Skeletal muscle satellite cell (primary cell): ENCODE data around the gene TBXAS1.

ENCODE experiments used
- H3K27me3 ChIP-seq: 2 replicates; pipeline ENCODE4 v1.7.0; 2013; ENCODE audit warnings: low read length; ENCODE audit not compliant: control insufficient read depth, insufficient read depth
- H3K36me3 ChIP-seq: 2 replicates; pipeline ENCODE4 v1.7.0; 2013; ENCODE audit warnings: mild to moderate bottlenecking, control low read depth, low read length; ENCODE audit not compliant: insufficient read depth
- H3K4me1 ChIP-seq: 2 replicates; pipeline ENCODE4 v1.7.0; 2013; ENCODE audit warnings: low read length; ENCODE audit not compliant: control insufficient read depth, insufficient read depth
- H3K4me2 ChIP-seq: 2 replicates; pipeline ENCODE4 v1.7.0; 2013; ENCODE audit warnings: mild to moderate bottlenecking, low read length
- H3K4me3 ChIP-seq: 2 replicates; pipeline ENCODE4 v1.7.0; 2013; ENCODE audit warnings: low read length
- H3K9ac ChIP-seq: 2 replicates; pipeline ENCODE4 v1.7.0; 2013; ENCODE audit warnings: mild to moderate bottlenecking, low read depth, low read length, moderate library complexity
- H3K9me3 ChIP-seq: replicated peaks from 2 replicates; pipeline ENCODE4 v1.7.0; 2013; ENCODE audit warnings: mild to moderate bottlenecking, control low read depth, low read length

Gene TBXAS1

GRCh38 chr7:139875821-139876241 is 46.8 kb downstream of the TBXAS1 start:
- H3K36me3 ChIP-seq, result no peaks in the 10 kb centered on the region
- H3K27me3 ChIP-seq, result no peaks in the 10 kb centered on the region
- no peak overlapping the region for H3K4me3 ChIP-seq
- no peaks in the 10 kb centered on the region for H3K9me3 ChIP-seq
- peaks cover 39% of the 10 kb centered on the region for H3K4me1 ChIP-seq
- no peak overlapping the region for H3K4me2 ChIP-seq
- no peak overlapping the region for H3K9ac ChIP-seq

GRCh38 chr7:139876622-139877283 is 47.7 kb downstream of the TBXAS1 start:
- Histone ChIP-seq H3K4me2 (no peak overlapping the region), H3K4me1 (peaks cover 30% of the 10 kb centered on the region), H3K36me3 (no peaks in the 10 kb centered on the region), H3K9ac (no peak overlapping the region), H3K4me3 (no peak overlapping the region), H3K9me3 (no peaks in the 10 kb centered on the region), H3K27me3 (no peaks in the 10 kb centered on the region)

- H3K27me3 ChIP-seq, result no peaks in the 10 kb centered on the region
- no peak overlapping the region for H3K4me2 ChIP-seq
- no peak overlapping the region for H3K9ac ChIP-seq
- no peaks in the 10 kb centered on the region for H3K9me3 ChIP-seq
- no peaks in the 10 kb centered on the region for H3K36me3 ChIP-seq
- no peak overlapping the region for H3K4me3 ChIP-seq
- H3K4me1 ChIP-seq, result peaks cover 7% of the 10 kb centered on the region
Observed at GRCh38 chr7:139883814-139884213, 54.8 kb downstream of the TBXAS1 start.

- peaks cover 12% of the 10 kb centered on the region for H3K4me1 ChIP-seq
- peaks cover under 1% of the 10 kb centered on the region for H3K9me3 ChIP-seq
- H3K36me3 ChIP-seq, result no peaks in the 10 kb centered on the region
- no peak overlapping the region for H3K9ac ChIP-seq
- H3K4me2 ChIP-seq, result no peak overlapping the region
- H3K27me3 ChIP-seq, result no peaks in the 10 kb centered on the region
- no peak overlapping the region for H3K4me3 ChIP-seq
Observed at GRCh38 chr7:139884441-139884840, 55.4 kb downstream of the TBXAS1 start.

DNA sequence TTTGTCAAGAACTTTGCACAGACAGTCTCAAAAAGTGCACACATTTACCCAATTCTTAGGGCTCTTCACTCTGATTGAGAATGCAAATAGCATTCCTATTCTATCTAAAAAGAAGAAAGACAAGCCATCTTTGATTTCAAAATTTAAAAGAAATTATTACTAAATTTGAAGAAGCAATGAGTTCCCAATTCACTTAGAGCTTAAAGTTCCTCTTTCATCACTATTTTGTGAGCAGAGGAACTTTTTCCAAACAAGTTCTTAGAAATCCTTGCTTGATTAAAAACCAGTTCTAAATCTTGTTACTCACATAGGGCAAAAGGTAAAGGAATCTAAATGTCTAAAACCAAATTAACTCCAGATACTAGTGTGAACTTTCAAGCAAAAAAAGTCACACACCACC is 56.4 kb downstream of the TBXAS1 start:
- H3K4me3 ChIP-seq, result no peak overlapping the region
- peaks cover 12% of the 10 kb centered on the region for H3K4me1 ChIP-seq
- no peak overlapping the region for H3K4me2 ChIP-seq
- no peak overlapping the region for H3K9ac ChIP-seq
- peaks cover 5% of the 10 kb centered on the region for H3K9me3 ChIP-seq
- no peaks in the 10 kb centered on the region for H3K36me3 ChIP-seq
- no peaks in the 10 kb centered on the region for H3K27me3 ChIP-seq

DNA sequence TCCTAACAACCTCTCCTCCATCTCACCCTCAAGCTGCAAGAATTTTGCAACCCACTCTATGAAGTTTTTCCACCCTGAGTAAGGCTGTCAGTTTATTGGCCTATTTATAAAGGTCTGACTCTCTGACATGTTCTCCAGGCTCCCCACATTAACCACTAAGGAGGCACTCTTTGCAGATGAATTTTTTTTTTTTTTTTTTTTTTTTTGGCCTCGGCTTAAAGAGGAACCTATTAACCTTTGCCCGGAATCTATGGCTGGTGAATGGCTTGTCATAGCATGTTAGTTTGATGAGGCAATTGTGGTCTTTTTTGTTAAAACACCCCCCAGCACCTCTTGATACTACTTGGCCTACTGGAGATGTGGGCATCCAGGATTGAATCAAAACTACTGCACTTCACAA is 57.1 kb downstream of the TBXAS1 start:
- no peak overlapping the region for H3K9ac ChIP-seq
- H3K4me3 ChIP-seq, result no peak overlapping the region
- H3K27me3 ChIP-seq, result no peaks in the 10 kb centered on the region
- peaks cover 5% of the 10 kb centered on the region for H3K9me3 ChIP-seq
- H3K4me2 ChIP-seq, result no peak overlapping the region
- peaks cover 12% of the 10 kb centered on the region for H3K4me1 ChIP-seq
- H3K36me3 ChIP-seq, result no peaks in the 10 kb centered on the region

- H3K36me3 ChIP-seq, result no peaks in the 10 kb centered on the region
- peaks cover 5% of the 10 kb centered on the region for H3K9me3 ChIP-seq
- no peaks in the 10 kb centered on the region for H3K27me3 ChIP-seq
- H3K9ac ChIP-seq, result no peak overlapping the region
- H3K4me2 ChIP-seq, result no peak overlapping the region
- H3K4me1 ChIP-seq, result peaks cover 12% of the 10 kb centered on the region
- no peak overlapping the region for H3K4me3 ChIP-seq
Observed at GRCh38 chr7:139886899-139887298, 57.8 kb downstream of the TBXAS1 start.

GRCh38 chr7:139887992-139888481 is 59.0 kb downstream of the TBXAS1 start:
- H3K4me2 ChIP-seq, result no peak overlapping the region
- peaks cover 12% of the 10 kb centered on the region for H3K4me1 ChIP-seq
- no peak overlapping the region for H3K9ac ChIP-seq
- no peak overlapping the region for H3K4me3 ChIP-seq
- H3K27me3 ChIP-seq, result no peaks in the 10 kb centered on the region
- no peaks in the 10 kb centered on the region for H3K36me3 ChIP-seq
- H3K9me3 ChIP-seq, result peaks cover 5% of the 10 kb centered on the region

DNA sequence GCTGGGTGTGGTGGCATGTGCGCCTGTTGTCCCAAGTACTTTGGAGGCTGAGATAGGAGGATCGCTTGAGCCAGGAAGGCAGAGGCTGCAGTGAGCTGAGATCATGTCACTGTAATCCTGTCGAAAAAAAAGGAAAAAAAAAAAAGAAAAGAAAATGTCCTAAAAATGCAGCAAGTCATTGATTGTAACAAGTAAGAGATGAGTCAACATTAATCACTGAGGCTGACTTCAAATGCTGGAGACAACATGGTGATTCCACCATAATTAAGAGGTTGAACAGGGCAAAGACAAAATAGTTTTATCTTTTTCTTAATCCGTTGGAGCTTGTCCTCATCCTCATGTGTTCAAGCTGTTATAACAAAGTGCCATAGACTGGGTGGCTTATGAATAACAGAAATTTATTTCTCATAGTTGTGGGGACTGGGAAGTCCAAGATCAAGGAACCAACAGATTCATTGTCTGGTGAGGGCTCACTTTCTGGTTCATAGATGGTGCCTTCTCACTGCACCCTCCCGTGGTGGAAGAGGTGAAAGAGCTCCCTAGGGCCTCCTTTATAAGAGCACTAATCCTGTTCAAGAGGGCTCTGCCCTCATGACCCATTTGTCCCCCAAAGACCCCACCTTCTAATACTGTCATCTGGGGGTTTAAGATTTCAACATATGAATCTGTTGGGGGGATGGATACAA is 60.3 kb downstream of the TBXAS1 start:
- H3K27me3 ChIP-seq, result no peaks in the 10 kb centered on the region
- no peak overlapping the region for H3K4me2 ChIP-seq
- H3K9me3 ChIP-seq, result peaks cover 5% of the 10 kb centered on the region
- no peaks in the 10 kb centered on the region for H3K36me3 ChIP-seq
- H3K4me1 ChIP-seq, result peaks cover 16% of the 10 kb centered on the region
- no peak overlapping the region for H3K9ac ChIP-seq
- H3K4me3 ChIP-seq, result no peak overlapping the region

DNA sequence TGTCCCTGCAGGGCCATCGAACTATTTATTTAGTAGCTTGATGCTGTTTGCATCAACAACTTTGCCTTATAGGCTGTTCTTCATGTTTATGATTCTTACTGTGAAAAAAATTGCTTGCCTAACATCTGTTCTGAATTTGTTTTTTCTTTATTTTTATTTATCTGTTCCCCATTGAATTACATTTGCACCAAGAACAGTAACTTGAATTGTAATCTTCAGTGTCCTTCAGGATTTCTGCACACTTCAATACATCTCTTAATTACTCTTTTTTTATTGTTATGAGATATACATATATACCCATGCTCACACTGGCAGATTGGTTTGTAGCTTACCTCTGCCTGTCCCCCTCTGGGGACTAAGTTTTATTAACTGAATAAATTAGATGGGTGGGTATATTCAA is 64.4 kb downstream of the TBXAS1 start:
- Histone ChIP-seq H3K4me1 (peaks cover 16% of the 10 kb centered on the region), H3K36me3 (no peaks in the 10 kb centered on the region), H3K4me3 (no peak overlapping the region), H3K9me3 (peaks cover 5% of the 10 kb centered on the region), H3K9ac (no peak overlapping the region), H3K27me3 (no peaks in the 10 kb centered on the region), H3K4me2 (no peak overlapping the region)

- peaks cover 11% of the 10 kb centered on the region for H3K4me1 ChIP-seq
- H3K36me3 ChIP-seq, result no peaks in the 10 kb centered on the region
- no peaks in the 10 kb centered on the region for H3K27me3 ChIP-seq
- peaks cover 5% of the 10 kb centered on the region for H3K9me3 ChIP-seq
- no peak overlapping the region for H3K4me2 ChIP-seq
- no peak overlapping the region for H3K9ac ChIP-seq
- H3K4me3 ChIP-seq, result no peak overlapping the region
Observed at GRCh38 chr7:139893999-139894398, 64.9 kb downstream of the TBXAS1 start.
